HG03139 (cell line): ENCODE measurements around the gene WDFY4.

Source experiments
- ATAC-seq: cut with Tn5 transposase; IDR thresholded peaks from one replicate; pipeline ENCODE4 v1.9.1; 2021; ENCODE audit not compliant: unreplicated experiment

WDFY4 gene

DNA sequence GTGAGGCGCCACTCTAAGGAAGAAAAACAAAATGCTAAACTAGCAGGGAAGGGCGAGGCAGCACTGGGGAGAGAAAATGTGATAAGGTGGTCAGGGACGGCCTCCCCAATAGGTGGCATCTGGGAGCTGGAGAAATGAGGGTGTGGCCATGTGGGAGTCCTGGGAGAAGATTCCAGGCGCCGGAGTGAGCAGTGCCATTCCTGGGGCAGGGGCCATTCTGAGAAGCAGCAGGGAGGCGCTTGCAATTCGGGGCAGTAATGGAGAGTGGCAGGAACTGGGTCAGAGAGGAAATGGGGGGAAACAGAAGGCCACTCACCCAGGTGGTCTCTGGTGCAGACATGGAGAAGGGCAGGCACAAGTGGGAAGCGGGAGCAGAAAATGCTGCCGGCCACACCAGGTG, 316.7 kb downstream of the WDFY4 start:
- no peak for ATAC-seq

DNA sequence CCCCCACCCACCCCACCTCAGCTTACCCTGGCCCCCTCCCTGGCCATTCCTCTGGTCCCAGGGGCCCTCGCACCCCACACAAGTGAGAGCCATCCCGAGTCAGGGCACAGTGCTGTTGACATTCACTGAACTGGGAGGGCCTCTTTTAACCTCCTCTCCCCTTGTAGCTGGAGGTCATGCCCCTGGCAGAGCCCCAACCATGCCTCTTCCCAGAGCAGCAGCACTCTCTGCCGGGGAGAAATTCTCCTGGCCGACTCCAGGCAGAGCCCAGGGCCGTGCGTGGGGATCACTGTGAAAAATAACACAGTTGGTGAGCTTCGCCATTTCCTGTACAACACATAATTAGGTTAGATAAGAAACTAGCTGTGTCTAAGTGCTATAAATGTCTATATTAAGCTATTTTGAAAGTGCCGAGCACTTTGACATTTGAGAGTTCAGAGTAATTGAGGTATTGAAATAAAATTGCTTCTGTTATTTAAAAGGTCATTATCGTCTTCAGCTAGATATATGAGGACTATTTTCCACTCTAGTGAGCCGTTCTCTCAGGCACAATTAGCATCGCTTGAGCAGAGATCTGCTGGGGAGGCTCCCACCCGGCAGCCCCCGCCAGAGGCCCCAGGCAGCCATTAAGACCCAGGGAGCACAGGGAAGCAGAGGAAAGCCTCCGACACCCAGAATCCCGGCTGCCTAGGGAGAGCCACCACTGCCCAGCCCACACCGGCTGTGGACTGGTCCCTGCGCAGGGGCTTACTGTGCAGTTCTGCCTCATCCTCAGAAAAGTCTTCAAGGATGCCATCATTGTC, 317.4 kb downstream of the WDFY4 start:
- no peak for ATAC-seq

DNA sequence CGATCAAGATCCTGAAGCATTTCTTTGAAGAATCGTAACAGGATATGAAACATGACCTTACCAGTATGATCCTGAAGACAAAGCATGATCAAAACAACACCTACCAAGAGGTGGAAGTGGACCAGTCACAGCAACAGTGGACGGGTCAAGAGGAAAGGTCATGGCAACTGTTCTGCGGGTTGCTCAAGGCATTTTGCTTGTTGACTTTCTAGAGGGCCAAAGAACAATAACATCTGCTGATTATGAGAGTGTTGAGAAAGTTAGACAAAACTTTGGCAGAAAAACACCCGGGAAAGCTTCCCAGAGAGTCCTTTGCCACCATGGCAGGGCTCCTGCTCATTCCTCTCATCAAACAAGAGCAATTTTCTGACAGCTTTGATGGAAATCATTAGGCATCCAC, 320.6 kb downstream of the WDFY4 start:
- no peak for ATAC-seq

DNA sequence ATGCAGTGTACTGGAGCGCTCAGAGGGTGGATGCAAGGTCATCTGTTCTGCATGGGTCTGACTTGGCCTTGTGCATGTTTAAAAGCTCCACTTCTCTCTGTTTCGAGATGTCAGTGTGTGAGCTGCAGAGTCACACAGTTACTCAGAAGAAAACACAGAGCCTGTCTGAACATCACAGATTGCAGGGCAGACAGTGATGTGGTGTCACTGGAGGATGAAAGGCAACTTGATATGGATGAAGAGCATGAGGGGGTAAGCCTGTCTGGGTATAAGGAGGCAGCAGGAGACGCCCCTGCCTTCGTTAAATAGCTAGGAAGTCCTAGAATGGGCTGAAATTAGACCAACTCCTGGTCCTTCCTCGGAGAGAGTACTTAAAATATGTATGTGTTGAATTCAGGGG, 322.5 kb downstream of the WDFY4 start:
- ATAC-seq = no peak

DNA sequence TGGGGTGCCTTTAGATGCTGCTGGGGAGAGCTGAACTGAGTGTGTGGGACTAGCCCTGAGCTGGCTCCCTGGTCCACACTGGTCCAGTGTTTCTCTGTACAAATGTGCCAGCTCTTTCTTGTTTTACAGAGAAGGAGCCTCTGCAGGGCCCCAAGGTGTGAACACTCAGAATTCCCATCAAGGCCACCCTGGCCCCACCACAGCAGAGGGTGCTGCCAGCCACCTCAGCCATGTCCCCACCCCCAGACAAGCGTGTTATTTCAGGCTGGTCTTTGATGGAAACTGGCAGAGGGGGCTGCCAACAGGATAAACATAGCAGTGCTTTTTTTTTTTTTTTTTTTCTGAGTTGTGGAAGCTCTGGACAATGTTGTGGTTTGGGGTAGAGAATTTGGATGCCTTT, 323.4 kb downstream of the WDFY4 start:
- ATAC-seq = no peak

DNA sequence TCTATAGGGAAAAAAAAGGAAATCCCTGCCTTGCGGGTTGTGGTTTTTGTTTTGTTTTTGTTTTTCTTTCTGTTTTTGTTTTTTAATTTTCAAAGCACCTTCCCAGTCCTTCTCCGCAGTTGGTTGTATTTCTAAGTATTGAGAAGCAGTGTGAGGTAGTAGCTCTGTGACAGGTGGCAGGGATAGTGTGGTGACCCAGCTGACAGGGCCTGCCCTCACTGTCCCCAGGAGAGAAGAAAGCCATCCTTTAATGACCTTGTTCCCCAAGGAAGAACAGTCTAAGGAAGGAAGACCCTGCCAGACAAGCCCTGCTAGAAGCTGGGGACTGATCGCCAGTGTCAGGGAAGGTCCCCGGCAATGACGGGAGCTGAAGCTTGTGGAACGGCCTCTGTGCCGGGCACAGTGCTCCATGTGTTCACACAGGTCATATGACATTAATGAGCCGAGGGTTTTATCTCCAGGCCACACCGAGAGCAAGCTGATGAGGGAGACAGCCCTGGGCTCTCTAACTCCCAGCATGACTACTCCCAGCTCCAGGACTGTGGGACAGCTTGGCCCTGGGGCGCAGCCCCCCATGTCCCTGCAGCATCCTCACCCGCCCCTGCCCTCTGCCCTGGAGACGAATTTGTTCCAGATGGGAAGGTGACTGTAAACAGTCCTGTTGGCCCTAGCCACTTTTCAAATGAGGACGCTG, 324.0 kb downstream of the WDFY4 start:
- ATAC-seq = no peak

DNA sequence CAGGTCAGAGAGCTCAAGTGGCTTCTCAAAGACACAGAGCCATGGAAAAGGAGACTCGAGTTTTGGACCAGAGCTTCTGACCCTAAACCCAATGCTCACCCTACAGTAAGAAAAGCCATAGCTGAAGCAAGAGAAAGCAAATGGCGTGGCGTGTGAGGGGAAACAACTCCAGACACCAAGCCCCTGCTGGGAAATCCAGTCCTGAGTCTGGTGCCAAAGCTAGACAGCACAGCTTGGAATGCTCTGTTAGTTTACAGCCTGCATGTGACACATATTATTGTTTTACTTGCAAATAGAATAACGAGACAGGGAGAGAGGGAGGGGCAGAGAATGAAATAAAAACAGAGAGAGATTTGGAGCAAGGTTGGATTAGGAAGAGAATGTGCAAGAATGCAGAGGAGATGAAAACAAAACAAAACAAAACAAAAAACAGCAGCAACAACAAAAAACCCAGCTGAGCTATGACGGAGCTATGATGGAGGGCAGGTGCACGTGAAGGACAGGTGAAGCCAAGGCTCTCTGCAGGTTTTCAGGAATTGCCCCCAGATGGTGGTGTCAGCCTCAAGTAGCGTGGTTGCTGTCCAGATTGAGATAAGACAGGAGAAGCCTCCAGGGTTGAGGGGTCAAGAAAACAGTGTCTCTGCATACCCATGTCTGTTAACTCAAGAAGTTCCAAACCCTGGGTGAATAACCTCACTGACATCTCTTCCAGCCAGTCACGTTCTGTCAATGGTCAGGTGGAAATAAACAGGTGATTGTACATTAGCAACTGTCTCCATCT, 324.7 kb downstream of the WDFY4 start:
- ATAC-seq = no peak

DNA sequence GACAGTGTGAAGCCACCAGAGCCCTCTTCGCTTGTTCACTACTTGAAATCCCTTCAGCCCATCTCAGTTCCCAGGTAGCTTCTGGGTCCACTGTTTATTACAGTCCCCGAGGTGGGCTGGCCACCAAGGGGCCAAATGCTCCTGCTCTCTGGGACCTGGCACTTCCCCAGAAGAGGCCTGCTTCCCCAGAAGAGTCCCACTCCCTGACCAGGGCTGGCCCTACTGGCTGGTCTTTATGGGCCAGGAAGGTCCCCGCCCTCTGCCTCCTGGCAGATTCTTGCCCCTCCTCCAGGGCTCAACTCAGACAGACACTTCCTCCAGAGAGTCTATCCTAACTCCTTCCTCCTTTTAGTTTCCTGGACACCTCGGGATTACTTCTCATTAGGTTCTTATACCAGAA, 325.6 kb downstream of the WDFY4 start:
- ATAC-seq = no peak

DNA sequence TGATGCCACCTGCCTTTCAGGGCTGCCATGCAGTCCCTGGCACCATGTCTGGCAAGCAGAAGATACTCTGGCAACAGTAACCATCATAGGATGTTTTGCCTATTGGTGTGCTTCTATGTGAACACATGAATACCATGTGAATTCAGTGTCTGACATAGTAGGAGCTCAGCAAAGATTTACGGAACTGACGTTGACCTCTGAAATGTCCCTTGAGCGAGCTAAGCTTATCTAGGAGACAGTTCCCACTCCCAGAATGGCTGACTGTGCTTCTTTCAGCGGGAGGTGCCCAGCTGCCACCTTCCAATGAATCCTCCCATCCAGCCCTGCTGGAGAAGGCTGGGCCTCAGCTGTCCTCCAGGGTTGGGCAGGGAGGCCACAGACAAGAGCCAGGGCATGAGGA, 326.2 kb downstream of the WDFY4 start:
- no peak for ATAC-seq

DNA sequence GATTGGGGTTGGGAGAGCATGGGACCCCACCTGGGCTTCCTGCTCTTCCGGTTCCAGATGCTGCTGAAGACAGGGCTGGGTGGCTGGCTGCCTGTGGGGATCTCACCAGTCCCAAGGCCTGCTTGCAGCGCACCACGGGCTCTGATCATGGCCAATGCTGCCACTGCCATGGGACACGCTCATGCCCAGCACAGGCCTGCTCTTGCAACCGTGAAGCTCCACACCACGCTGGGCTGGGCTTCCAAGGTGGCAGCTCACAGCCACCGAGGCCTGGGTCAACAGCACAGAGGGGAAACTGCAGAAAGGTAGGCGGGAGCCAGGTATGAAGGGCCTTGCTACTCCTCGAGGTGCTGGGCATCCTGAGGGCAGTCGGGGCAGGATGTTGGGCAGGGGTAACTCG, 327.1 kb downstream of the WDFY4 start:
- ATAC-seq = no peak

DNA sequence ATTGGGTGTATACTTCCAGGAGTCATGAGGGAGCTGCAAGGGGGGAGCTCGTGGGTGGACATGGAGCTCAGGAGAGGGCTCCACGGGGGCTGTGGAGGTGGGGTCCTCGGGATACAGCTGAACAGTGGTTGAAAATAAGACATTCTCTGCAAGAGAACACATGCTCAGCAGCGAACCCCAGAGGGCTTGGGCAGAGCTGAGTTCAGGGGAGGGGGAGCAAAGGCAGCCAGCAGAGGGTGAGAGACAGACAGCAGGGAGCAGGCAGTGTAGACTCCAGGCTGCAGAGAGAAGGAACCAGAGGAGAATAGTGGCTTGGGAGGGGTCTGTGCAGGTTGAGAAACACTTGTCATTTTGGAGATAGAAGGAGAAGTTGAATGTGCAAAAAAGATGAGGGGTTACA, 327.9 kb downstream of the WDFY4 start:
- ATAC-seq = no peak

DNA sequence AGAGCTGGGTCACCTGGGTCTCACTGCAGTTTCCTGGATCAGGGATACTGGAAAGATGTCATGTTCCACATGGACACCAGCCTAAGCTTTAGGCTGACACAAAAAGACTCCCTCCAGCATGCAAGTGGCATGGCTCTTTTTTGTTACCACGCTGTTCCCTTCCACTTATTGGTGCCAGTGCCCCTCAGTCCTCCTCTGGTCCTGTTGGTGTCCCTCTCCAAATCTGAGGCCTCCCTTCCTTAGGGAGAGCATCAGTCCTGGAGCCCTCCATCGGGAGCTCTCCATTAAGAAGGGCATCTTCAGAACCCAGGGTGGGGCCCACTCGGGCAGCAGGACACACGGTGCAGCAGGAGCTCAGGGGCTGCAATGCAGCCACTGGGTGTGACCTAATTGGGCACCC, 331.0 kb downstream of the WDFY4 start:
- no peak for ATAC-seq

DNA sequence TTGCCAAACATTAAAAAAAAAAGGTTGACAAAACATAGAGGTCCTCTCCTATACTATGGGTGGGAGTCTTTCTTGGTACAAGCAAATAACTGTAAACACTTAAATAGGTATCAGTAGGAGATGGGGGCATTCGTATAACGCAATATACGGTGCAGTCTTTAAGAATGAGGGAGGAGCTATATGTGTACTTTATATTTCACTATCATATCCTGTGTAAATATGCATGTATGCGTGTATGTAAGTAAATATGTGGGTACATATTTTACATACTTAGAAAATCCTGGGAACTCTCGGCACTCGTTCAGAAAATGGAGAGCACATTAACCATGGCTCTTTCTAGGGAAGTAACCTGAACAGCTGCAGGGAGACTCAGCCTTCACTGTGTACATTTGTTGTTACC, 337.0 kb downstream of the WDFY4 start:
- ATAC-seq = no peak

DNA sequence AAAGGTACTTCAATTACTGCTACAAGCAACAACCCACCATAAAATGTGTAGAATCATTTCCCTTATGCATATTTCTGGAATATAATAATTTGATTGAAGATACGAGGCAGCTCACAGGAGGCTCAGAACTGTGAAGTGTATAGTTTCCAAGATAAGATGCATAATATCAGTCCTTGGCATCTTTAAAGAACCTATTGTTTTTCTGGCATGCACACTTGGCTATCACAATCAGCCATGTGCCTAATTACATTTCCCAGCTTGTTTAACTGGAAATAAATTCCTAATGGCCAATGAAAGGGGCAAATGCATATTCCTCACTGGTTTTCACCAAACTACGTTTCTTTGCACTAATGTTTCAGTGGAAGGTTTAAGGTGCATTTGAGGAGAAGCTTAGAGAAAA, 338.4 kb downstream of the WDFY4 start:
- ATAC-seq = no peak

DNA sequence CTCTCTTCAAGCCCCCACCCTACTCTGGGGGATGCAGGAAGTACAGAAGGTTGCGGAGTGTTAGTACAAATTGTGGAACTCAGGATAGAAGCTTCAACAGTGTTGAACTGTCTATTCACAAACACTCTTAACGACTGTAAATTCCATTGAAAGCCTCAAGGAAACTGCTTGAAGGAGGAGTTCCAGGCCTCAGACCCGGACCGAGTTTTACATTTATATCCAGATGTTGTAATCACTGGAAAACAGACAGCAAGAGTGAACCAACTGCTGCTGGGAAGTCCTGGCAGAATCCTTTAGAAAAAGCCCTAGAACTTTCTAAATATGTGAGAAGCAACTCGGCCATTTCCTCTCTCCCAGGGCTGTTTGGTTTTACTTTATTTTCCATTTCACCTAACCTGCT, 339.1 kb downstream of the WDFY4 start:
- no peak for ATAC-seq

DNA sequence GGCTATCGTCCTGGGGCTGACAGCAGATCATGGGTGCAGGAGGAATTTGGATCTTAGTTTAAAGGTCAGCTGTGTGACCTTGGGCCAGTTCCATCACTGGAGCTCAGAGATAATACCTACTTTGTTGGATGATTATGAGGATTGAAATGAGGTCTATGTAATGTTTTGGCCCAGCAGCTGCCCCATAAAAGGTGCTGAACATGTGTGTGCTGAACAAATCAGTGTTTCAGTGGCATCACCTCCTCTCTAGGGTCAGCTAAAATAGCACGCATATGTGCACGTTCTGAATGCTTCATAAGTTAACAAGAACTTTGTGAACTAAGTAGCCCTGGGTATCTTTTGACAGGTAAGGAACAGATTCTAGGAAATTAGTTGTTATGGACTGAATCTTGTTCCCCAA, 339.8 kb downstream of the WDFY4 start:
- no peak for ATAC-seq

DNA sequence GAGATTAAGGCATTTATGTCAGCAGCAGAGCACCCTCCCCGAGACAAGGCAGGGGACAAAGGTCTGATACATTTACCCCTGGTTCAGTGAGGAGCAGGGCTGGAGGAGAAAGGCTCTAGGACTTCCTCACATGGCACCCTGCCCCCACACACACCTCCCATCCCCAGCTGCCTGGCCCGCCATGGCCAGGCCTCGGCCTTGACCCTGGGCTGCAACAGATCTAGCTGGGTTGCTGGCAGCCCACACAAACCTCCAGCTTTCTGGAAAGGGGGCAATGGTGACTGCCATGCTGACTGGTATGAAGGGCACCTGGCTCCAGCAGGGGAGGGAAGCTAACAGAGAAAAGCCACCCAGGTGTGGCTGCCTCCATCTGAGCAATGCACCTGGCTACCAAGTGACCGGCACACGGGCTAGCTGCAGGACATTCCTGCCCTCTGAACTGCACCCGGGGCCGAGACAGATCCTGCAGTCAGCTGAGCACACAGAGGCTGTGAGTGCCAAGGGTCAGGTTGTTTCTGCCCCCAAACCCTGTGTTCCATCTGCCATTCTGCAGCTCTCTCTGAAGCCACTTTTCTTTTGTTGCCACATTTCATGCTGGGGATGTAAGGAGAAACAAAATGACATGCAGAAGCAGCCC, 340.8 kb downstream of the WDFY4 start:
- no peak for ATAC-seq

DNA sequence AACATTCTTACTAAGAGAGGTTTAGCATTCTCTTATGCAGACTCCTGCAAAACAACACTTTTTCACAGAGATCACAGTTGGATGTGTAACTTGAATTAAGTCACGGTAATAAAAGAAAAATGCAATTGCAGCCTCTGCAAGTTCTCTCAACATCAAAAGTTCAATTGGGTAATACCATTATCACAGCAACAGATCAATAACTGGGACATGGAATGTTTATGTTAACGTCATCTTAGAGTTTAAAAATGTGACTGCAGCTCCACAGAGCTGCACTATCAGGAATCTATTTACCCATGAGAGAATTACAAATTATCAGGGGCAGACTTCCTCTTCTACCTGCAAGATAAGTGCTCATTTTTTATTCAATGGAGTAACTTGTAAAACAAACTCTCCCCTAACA, 344.0 kb downstream of the WDFY4 start:
- no peak for ATAC-seq

DNA sequence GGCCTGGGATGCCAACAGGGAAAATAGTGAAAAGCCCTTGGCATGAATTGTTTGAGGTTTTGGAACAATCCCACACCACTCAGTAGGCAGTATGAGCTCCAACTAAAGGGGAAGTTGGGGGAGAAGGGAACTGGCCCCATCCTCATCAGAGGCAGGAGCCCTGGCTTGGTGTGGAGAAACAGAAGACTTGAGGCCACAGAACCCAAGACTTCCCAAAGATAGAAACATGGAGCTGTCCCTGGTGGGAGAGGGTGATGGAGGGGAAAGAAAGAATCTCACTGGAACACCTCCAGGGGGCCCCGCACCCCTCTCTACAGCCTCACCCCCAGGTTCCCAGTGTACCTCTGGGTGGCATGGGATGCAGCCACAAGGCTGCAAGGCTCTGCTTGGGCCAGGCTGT, 345.0 kb downstream of the WDFY4 start:
- no peak for ATAC-seq
